NCI-H510A (cell line): Measurements from ENCODE around the gene C17orf107.

Source experiments
- DNase-seq: peaks from one replicate; lab custom pipeline; 2025; lab: John Stamatoyannopoulos, UW

The C17orf107 gene

DNA sequence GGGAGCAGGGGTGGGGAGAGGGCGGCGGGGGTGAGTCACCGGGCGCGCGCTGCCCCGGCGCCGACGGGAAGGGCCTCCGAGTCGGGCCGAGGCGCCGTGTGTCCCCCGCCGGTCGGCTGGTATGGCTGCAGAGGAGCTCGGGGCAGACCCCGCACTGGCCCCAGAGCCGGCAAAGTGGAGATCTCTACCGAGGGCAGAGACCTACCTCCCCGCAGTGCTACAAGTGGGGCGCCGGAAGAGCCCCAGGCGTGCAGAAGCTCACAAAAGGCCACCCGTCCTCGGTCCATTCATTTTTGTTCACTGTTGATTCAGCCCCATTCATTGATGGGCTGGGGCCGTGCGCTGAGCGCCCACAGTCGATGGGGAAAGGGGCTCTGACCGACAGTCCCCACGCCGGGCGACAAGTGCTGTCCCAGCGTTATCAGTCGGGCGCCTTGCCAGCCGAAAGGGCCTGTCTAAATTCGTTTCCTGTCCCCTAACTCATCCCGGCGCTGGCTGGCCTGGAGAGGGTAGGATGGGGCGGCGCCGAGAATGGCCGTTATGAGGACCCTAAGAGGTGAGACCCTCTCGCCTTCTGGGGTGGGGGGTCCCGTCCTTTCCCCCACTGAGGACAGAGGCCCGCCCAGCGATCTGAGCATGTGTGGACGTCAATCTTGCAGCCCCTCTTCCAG lies 50.9 kb downstream of the C17orf107 start:
- peak; percentile 54 for DNase-seq

DNA sequence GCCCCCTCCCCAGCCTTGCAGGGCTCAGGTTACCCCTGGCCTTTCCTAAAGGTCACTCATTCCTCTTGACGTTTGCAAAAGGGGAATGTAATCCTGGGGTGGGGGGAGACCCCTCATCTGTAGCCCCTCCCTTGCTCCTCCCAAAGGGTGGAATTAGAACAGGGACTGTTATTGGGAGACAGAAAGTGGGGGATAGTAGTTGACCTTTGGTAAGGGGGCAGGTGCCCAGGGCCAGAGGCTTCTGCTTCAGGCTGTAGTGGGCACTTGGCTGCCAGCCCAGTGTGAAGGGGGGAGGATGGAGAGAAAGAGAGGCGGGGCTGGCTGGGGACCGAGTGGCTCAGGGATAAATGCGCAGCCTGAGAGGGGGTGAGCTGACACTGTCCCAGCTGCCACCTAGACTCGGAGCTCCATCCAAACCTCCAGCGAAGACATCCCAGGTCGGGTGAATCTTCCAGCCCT lies 51.4 kb downstream of the C17orf107 start, which contains the start of gene ENO3:
TSS of gene ENO3 (plus strand) at position 374 of the 459 bp plus-strand sequence. CDS start 711 bp downstream, outside the sequence.
- DNase-seq = peak; percentile 38

DNA sequence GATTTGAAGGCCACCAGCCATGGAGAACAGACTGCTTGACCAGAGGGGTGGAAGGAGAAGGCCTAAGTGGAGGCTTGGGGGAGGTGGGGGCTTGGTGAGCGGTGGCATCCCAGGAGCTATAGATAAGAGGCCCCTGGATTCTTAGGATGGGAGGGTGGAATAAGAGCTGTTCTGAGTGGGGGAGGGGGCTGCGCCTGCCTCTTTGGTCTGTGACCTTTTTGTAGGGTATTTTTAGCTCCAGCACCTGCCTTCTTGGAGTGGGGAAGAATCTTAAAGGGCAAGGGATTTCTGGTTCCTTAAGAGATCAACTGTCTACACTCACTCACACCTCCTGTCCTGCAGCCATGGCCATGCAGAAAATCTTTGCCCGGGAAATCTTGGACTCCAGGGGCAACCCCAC lies 52.1 kb downstream of the C17orf107 start:
- DNase-seq = no peak
